ENCODE measurements around the gene SSTR5. TPM values are rescaled to one million over a fixed set of nuclear protein-coding genes. Genes with fewer than 3 reads are reported as not detected.

SSTR5 gene
- total RNA-seq, 4 donors from 2014 or later: not detected

DNA sequence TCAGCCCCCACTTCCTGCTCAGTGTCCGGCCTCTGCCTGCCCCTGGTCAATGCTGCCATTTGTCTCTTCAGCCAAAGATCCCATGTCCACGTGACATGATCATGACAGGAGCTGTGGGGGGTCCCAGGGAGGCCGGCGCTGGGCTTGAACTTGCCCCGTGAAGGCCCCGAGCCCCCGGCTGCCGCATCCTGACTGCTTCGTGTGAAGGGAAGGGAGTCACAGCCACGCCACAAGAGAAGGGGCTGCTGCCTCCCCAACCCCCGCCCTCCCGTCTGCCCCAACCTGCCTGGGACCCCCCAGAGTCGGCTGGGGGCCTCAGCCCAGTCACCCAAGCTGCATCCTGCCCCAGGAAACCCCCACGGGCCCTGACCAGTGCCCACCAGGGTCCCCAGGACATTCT lies 14.3 kb upstream of the SSTR5 start:
- WGBS, 2 donors: 40% methylated on average over 2 of the region's 14 CpGs; no CpG with 5 or more reads in 1 of the 2 donors
- H3K27ac ChIP-seq: no peak overlapping the region
- no peak for DNase-seq
- H3K4me1 ChIP-seq: peaks cover 0 to 6% (median 0%) of the 10 kb centered on the region in 3 donors
- TF ChIP-seq, protein P1, sequence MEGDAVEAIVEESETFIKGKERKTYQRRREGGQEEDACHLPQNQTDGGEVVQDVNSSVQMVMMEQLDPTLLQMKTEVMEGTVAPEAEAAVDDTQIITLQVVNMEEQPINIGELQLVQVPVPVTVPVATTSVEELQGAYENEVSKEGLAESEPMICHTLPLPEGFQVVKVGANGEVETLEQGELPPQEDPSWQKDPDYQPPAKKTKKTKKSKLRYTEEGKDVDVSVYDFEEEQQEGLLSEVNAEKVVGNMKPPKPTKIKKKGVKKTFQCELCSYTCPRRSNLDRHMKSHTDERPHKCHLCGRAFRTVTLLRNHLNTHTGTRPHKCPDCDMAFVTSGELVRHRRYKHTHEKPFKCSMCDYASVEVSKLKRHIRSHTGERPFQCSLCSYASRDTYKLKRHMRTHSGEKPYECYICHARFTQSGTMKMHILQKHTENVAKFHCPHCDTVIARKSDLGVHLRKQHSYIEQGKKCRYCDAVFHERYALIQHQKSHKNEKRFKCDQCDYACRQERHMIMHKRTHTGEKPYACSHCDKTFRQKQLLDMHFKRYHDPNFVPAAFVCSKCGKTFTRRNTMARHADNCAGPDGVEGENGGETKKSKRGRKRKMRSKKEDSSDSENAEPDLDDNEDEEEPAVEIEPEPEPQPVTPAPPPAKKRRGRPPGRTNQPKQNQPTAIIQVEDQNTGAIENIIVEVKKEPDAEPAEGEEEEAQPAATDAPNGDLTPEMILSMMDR (IDR thresholded peaks at IDR 0.05): no peak
- no peak for TF ChIP-seq POLR2A (IDR thresholded peaks at IDR 0.05)
- H3K9me3 ChIP-seq: peaks cover 0 to 7% (median 5%) of the 10 kb centered on the region in 3 donors
- intact Hi-C loops (cut with DNase I): loop anchor here (10.0 kb wide), 1 partner anchor 243 kb away; no protein-coding TSS in a partner anchor
- H3K36me3 ChIP-seq: no peaks in the 10 kb centered on the region
- no peak overlapping the region for H3K4me3 ChIP-seq
- H3K27me3 ChIP-seq: peaks cover 0 to 89% (median 0%) of the 10 kb centered on the region in 4 donors

DNA sequence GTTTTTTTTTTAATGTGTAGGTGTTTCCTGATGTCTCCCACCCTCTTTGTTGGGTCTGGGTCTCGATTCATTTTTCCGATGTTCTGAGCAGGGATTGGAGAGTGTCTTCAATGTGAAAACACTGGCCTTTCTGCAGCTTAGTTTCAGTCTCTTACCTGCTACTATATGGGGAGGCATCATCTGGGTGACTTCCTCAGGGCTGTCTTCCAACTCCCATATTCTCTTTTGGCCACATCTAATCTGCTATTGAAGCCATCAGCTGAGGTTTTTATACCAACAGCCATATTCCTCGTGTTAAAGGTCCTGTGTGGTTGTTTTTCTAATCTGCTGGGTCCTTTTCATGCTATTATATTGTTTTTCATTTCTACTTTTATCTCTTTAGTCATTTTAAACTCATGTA lies 13.2 kb upstream of the SSTR5 start:
- TF ChIP-seq, protein P1 (IDR thresholded peaks at IDR 0.05): no peak
- TF ChIP-seq POLR2A (IDR thresholded peaks at IDR 0.05): no peak
- peaks cover 0 to 7% (median 5%) of the 10 kb centered on the region in 3 donors for H3K9me3 ChIP-seq
- H3K27ac ChIP-seq: no peak overlapping the region
- H3K27me3 ChIP-seq: peaks cover 0 to 89% (median 0%) of the 10 kb centered on the region in 4 donors
- peaks cover 0 to 6% (median 0%) of the 10 kb centered on the region in 3 donors for H3K4me1 ChIP-seq
- no peak for DNase-seq
- no peaks in the 10 kb centered on the region for H3K36me3 ChIP-seq
- intact Hi-C loops (cut with DNase I): loop anchor here (10.0 kb wide), 1 partner anchor 245 kb away; no protein-coding TSS in a partner anchor
- H3K4me3 ChIP-seq: no peak overlapping the region
- WGBS, 2 donors: 75 to 84% methylated on average over 3 of the region's 3 CpGs

DNA sequence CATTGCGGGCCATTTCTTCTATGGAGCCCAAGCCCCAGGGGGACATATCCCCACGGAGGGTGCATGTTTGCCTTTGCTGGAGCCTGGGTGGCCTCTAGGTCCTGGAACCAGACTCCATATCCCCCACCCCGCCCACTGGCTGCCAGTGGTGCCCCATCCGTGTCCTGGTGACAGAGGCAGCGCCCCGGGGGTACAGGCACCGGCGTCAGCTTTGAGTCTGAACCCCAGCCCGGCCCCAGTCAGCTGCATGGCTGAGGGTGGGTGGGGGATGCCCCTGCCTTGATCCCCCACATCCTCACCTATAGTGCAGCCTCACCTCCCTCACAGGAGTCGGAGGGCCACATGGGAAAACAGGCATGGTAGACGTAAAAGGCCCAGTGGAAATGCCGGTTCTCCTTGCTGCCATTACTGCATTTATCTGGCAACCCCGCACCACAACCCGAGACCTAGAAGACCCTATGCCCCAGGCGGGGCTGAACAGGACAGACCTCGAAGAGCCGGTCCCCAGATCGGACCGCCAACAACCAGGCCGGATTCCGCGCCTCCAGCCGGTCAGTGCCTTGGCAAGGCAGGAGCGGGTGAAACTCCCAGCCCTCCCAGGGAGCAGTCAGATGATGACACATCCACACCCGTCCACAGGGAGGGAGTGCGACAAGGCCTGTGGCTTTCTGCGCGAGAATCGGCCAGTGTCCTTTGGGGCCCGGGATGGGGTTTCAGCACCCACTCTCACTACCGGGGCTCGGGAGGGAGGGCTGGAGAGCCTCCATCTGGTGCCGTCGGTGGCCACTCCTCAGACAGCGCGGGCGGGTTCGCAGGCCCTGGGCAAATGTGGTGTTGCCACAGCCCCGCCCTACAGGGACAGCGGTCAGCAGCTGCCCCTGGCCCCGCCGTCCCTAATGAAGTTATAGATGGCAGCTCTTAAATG lies 11.9 kb upstream of the SSTR5 start:
- TF ChIP-seq POLR2A (IDR thresholded peaks at IDR 0.05): no peak
- TF ChIP-seq, protein P1 (IDR thresholded peaks at IDR 0.05): no peak
- peaks cover 0 to 7% (median 5%) of the 10 kb centered on the region in 3 donors for H3K9me3 ChIP-seq
- intact Hi-C loops (cut with DNase I): no loop called here
- no peak overlapping the region for H3K4me3 ChIP-seq
- WGBS, 2 donors: 66 to 88% methylated on average over 6 of the region's 42 CpGs
- H3K27ac ChIP-seq: no peak overlapping the region
- H3K27me3 ChIP-seq: peaks cover 0 to 89% (median 0%) of the 10 kb centered on the region in 4 donors
- no peaks in the 10 kb centered on the region for H3K4me1 ChIP-seq
- DNase-seq: no peak
- no peaks in the 10 kb centered on the region for H3K36me3 ChIP-seq

DNA sequence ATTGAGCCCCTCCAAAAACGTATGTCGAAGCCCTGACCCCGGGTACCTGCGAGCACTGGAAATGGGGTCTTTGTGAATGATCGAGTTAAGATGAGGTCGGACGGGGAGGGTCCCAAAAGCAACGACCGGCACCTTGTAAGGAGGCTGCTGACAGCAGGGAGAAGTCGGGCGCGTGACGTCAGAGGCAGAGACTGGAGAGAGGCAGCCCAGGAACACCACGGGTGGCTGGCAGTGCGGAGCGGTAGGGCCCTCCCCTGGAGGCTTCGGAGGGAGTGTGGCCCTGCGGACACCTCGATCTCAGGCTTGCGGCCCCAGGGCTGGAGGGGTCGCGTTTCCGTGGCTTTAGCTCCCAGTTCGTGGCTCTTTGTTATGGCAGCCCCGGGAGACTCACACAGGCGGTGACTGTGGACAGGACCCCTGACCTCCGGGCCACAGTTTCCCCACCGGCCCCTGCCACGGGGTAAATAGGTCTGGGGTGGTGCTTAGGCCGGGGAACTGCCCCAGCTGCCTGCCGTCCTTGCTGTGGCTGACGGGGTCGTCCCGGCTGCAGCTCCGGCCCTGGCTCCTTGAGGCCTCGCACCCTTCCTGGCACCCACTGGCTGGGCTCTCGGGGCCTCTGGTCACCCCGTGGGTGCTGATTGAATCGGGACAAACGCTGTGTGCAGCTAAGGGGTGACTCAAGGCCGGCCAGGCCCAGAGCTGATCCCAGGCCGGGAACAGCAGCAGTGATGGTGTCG lies 10.6 kb upstream of the SSTR5 start:
- Histone ChIP-seq H3K36me3 (no peaks in the 10 kb centered on the region), H3K4me3 (no peak overlapping the region), H3K9me3 (peaks cover 0 to 5% (median under 1%) of the 10 kb centered on the region in 3 donors), H3K4me1 (no peaks in the 10 kb centered on the region), H3K27me3 (peaks cover 0 to 92% (median 3%) of the 10 kb centered on the region in 4 donors), H3K27ac (no peak overlapping the region)
- DNase-seq: no peak
- 81% methylated on average over 24 of the region's 43 CpGs; no CpG with 5 or more reads in 1 of the 2 donors for WGBS, 2 donors
- intact Hi-C loops (cut with DNase I): no loop called here
- no peak for TF ChIP-seq POLR2A (IDR thresholded peaks at IDR 0.05)
- TF ChIP-seq, protein P1 (IDR thresholded peaks at IDR 0.05): no peak
